Fibroblast of pulmonary artery (primary cell): ENCODE results near the gene STK11IP.

Experiments used
- DNase-seq: peaks from one replicate; pipeline ENCODE4 v3.0.0-alpha.2; 2010; ENCODE audit warnings: low read depth
- H3K4me3 ChIP-seq: replicated peaks from 2 replicates; pipeline ENCODE4 v1.5.1; 2011; ENCODE audit warnings: low read depth, mild to moderate bottlenecking, control low read depth, low read length, moderate library complexity
- TF ChIP-seq, protein P1 (sequence below): IDR thresholded peaks from 2 replicates; pipeline ENCODE4 v1.5.1; 2011; ENCODE audit warnings: mild to moderate bottlenecking, control low read depth, low read length, inconsistent platforms; ENCODE audit errors: missing control alignments

The STK11IP gene

DNA sequence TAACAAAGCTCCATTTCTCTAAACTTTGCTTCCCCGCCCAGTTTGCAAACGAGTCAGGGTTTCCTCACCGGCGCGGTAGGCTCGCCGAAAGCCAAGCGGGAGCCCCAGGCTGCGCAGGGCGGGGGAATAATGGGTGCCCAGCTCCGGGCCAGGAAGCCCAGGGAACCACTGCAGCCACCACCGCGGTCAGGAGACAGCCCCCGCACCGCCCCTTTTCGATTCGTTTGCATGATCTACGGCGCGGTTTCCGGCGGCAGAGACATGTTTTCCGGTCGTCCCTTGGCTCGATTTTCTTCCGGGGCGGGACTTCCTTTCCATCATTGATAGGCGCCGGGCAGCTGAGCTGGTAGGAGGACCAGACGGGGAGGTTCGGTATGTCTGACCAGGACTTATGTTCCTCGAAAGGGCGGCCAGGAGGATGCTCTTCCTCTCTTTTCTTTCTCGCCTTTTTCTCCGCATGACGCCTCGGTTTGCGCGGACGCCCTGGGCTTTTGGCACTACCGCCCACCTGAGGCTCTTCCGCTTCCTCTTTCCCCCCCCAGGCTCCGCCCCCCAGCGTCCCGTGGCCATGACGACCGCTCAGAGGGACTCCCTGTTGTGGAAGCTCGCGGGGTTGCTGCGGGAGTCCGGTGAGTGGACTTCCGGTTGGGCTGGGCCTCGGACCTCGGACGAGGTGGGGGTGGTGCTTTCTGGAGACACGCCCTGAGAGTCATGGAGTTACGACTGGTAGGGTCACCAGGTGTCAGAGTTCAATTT, at the start of gene STK11IP:
TSS of gene STK11IP (plus strand) at position 306 of the 756 bp plus-strand sequence. CDS start at position 569, 263 bp downstream.
- peak within 1 kb of the TSS; percentile 75 for H3K4me3 ChIP-seq
- DNase-seq: peak; percentile 97
- TF ChIP-seq, protein P1, sequence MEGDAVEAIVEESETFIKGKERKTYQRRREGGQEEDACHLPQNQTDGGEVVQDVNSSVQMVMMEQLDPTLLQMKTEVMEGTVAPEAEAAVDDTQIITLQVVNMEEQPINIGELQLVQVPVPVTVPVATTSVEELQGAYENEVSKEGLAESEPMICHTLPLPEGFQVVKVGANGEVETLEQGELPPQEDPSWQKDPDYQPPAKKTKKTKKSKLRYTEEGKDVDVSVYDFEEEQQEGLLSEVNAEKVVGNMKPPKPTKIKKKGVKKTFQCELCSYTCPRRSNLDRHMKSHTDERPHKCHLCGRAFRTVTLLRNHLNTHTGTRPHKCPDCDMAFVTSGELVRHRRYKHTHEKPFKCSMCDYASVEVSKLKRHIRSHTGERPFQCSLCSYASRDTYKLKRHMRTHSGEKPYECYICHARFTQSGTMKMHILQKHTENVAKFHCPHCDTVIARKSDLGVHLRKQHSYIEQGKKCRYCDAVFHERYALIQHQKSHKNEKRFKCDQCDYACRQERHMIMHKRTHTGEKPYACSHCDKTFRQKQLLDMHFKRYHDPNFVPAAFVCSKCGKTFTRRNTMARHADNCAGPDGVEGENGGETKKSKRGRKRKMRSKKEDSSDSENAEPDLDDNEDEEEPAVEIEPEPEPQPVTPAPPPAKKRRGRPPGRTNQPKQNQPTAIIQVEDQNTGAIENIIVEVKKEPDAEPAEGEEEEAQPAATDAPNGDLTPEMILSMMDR: no peak

GRCh38 chr2:219548990-219549389, 48.7 kb upstream of the STK11IP start:
- TF ChIP-seq, protein P1: no peak
- DNase-seq: no peak
- no peak overlapping the region for H3K4me3 ChIP-seq

DNA sequence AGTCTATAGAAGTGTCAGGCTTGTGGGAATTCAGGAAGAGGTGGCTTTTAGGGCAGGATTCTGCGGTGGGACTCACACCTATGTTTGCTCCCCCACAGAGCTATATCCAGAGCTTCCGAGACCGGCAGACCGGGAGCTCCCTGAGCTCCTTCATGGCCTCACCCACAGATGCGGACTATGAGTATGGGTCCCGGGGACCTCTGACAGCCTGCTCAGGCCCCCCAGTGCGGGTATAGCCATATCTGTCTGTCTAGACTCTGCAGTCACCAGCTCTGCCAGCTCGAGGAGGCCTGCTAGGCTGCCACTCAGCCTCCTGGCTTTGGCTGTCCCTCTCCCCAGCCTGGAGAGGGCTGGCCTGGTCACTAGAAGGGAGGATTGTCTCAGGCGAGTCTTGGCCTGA, 48.0 kb upstream of the STK11IP start:
- no peak overlapping the region for H3K4me3 ChIP-seq
- no peak for DNase-seq
- TF ChIP-seq, protein P1: no peak

- TF ChIP-seq, protein P1: no peak
- DNase-seq: peak; percentile 27
These were observed 45.9 kb upstream of the STK11IP start for GRCh38 chr2:219551441-219552381.

DNA sequence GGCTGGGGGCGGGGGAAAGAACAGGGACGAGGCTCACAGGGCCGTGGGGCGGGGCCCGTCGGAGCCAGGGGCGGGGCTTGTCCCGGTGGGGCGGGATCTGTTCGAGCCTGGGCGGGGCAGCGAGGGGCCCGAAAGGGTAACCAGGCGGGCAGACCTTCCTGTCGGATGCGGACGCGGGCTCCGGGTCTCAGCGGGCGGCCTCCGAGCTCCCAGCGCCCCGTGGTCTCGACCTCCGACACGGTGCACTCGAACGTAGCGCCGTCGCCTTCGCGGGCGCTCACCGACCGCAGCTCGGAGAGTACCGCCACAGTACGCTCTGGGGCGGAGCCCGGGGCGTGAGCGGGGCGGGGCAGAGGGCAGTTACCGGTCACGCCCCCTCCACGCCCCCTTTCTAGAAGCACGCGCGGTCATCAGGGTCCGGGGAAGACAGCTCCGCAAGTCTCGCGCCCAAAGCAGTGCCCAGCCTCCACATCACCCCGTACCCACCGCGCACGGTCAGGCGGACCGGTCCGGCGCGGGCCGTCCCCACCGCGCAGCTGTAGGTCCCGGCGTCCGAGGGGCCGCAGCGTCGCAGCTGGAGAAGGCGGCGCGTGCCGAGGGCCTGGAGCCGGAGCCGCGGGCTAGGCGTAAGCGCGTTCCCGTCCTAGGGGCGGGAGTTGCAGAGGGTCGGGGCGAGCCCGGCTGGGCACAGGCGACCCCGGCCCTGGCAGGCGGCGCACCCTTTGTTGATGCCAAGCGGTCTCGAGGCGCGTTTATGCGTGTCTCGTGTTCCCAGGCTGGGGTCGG, 45.1 kb upstream of the STK11IP start:
- DNase-seq: peak; percentile 74
- TF ChIP-seq, protein P1: no peak

More at GRCh38 chr2:219551441-219552381, 45.9 kb upstream of the STK11IP start:
- peak overlapping the region; percentile 62 for H3K4me3 ChIP-seq

DNA sequence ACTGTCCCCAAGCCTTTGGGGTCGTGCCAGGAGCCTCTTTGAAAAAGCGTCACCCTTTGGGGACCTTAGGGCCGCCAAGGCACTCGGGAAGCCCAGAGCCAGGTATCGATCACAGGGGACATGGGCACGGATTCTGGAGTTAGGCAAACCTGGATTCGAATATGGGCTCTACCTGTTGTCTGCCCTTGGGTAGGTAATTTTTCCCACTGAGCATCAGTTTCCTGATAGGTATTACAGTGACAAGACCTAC, 44.6 kb upstream of the STK11IP start:
- TF ChIP-seq, protein P1: no peak
- peak overlapping the region; percentile 62 for H3K4me3 ChIP-seq
- DNase-seq: no peak

More for the DNA sequence above, 45.1 kb upstream of the STK11IP start:
- peak overlapping the region; percentile 62 for H3K4me3 ChIP-seq
